H9 (cell line): ENCODE data around the gene SLC12A8. TPM values are rescaled to one million over a fixed set of nuclear protein-coding genes. Genes with fewer than 3 reads are reported as not detected.

ENCODE experiments used
- DNase-seq: peaks from one replicate; pipeline ENCODE4 v3.0.0-alpha.2; 2017
- H2AFZ ChIP-seq: one replicate; pipeline ENCODE4 v1.6.1; 2013; ENCODE audit warnings: mild to moderate bottlenecking, low read length, control low read depth, moderate library complexity
- H2AK5ac ChIP-seq: 2 replicates; pipeline ENCODE4 v1.6.1; 2013; ENCODE audit warnings: low read length, control low read depth, mixed read lengths; ENCODE audit not compliant: insufficient read length
- H2BK120ac ChIP-seq: one replicate; pipeline ENCODE4 v1.6.1; 2013; ENCODE audit warnings: low read depth, mild to moderate bottlenecking, low read length, control low read depth, inconsistent platforms; ENCODE audit not compliant: poor library complexity, severe bottlenecking
- H2BK12ac ChIP-seq: 2 replicates; pipeline ENCODE4 v1.6.1; 2013; ENCODE audit warnings: low read length, control low read depth, mixed read lengths, low read depth; ENCODE audit not compliant: insufficient read length
- H2BK15ac ChIP-seq: 2 replicates; pipeline ENCODE4 v1.6.1; 2013; ENCODE audit warnings: low read depth, low read length, control low read depth
- H2BK20ac ChIP-seq: one replicate; pipeline ENCODE4 v1.6.1; 2013; ENCODE audit warnings: low read depth, mild to moderate bottlenecking, low read length, control low read depth, inconsistent platforms; ENCODE audit not compliant: poor library complexity, severe bottlenecking
- H2BK5ac ChIP-seq: 2 replicates; pipeline ENCODE4 v1.6.1; 2013; ENCODE audit warnings: low read length, control low read depth, mixed read lengths; ENCODE audit not compliant: insufficient read length
- H3K14ac ChIP-seq: 2 replicates; pipeline ENCODE4 v1.6.1; 2013; ENCODE audit warnings: low read length, control low read depth; ENCODE audit not compliant: insufficient read depth
- H3K18ac ChIP-seq: 2 replicates; pipeline ENCODE4 v1.6.1; 2013; ENCODE audit warnings: low read depth, mild to moderate bottlenecking, mixed read lengths, low read length, control low read depth; ENCODE audit not compliant: insufficient read length
- H3K23ac ChIP-seq: 2 replicates; pipeline ENCODE4 v1.6.1; 2013; ENCODE audit warnings: low read length, control low read depth, mixed read lengths, low read depth; ENCODE audit not compliant: insufficient read length
- H3K23me2 ChIP-seq: 2 replicates; pipeline ENCODE4 v1.6.1; 2013; ENCODE audit warnings: low read depth, mild to moderate bottlenecking, mixed read lengths, low read length, control low read depth; ENCODE audit not compliant: insufficient read length, poor library complexity, severe bottlenecking
- H3K27ac ChIP-seq: 2 replicates; pipeline ENCODE4 v1.5.1; 2013; ENCODE audit warnings: low read length, control low read depth, mixed read lengths, low read depth; ENCODE audit not compliant: insufficient read length
- H3K27me3 ChIP-seq: 2 replicates; pipeline ENCODE4 v1.6.1; 2013; ENCODE audit warnings: low read length, control low read depth, inconsistent platforms; ENCODE audit not compliant: insufficient read depth
- H3K4ac ChIP-seq: 2 replicates; pipeline ENCODE4 v1.6.1; 2013; ENCODE audit warnings: low read depth, mild to moderate bottlenecking, control low read depth, inconsistent platforms, low read length, moderate library complexity
- H3K4me1 ChIP-seq: 2 replicates; pipeline ENCODE4 v1.6.1; 2013; ENCODE audit warnings: low read length, control low read depth, inconsistent platforms; ENCODE audit not compliant: insufficient read depth
- H3K4me2 ChIP-seq: 2 replicates; pipeline ENCODE4 v1.6.1; 2013; ENCODE audit warnings: low read length, control low read depth, mixed read lengths; ENCODE audit not compliant: insufficient read length, insufficient read depth
- H3K56ac ChIP-seq: 2 replicates; pipeline ENCODE4 v1.6.1; 2013; ENCODE audit warnings: low read depth, mild to moderate bottlenecking, mixed read lengths, low read length, control low read depth; ENCODE audit not compliant: insufficient read length
- H3K79me1 ChIP-seq: 2 replicates; pipeline ENCODE4 v1.6.1; 2013; ENCODE audit warnings: low read depth, mild to moderate bottlenecking, moderate library complexity, low read length, control low read depth, inconsistent platforms; ENCODE audit not compliant: insufficient read depth, poor library complexity, severe bottlenecking
- H3K79me2 ChIP-seq: 2 replicates; pipeline ENCODE4 v1.6.1; 2013; ENCODE audit warnings: low read length, control low read depth, inconsistent platforms; ENCODE audit not compliant: insufficient read depth
- H3K9ac ChIP-seq: 2 replicates; pipeline ENCODE4 v1.6.1; 2013; ENCODE audit warnings: low read length, control low read depth, mixed read lengths; ENCODE audit not compliant: insufficient read length; ENCODE audit errors: extremely low read depth
- H3K9me3 ChIP-seq: one replicate; pipeline ENCODE4 v1.6.1; 2013; ENCODE audit warnings: low read depth, low read length, inconsistent platforms; ENCODE audit not compliant: control insufficient read depth
- H3T11ph ChIP-seq: one replicate; pipeline ENCODE4 v1.6.1; 2013; ENCODE audit warnings: mild to moderate bottlenecking, low read length, control low read depth, inconsistent platforms
- H4K20me1 ChIP-seq: one replicate; pipeline ENCODE4 v1.6.1; 2013; ENCODE audit not compliant: control insufficient read depth, insufficient read length, insufficient read depth
- H4K5ac ChIP-seq: 2 replicates; pipeline ENCODE4 v1.6.1; 2013; ENCODE audit warnings: low read depth, mild to moderate bottlenecking, mixed read lengths, low read length, control low read depth; ENCODE audit not compliant: insufficient read length
- H4K8ac ChIP-seq: replicated peaks from 2 replicates; pipeline ENCODE4 v1.6.1; 2013; ENCODE audit warnings: low read length, control low read depth, mixed read lengths, low read depth; ENCODE audit not compliant: insufficient read length
- H4K91ac ChIP-seq: 2 replicates; pipeline ENCODE4 v1.6.1; 2013; ENCODE audit warnings: low read depth, mild to moderate bottlenecking, moderate library complexity, mixed read lengths, low read length, control low read depth; ENCODE audit not compliant: insufficient read length
- H3K27ac Mint-ChIP-seq, 3 experiments: 2 replicates in 2 of 3; 3 replicates in 1 of 3; pipeline ENCODE4 v1.8.0; 2020 to 2021; ENCODE audit warnings: mixed read lengths in 3 of 3, mild to moderate bottlenecking in 1 of 3, moderate library complexity in 1 of 3
- H3K27me3 Mint-ChIP-seq: 2 replicates; pipeline ENCODE4 v1.8.0; 2021; ENCODE audit warnings: low read depth, mild to moderate bottlenecking, moderate library complexity, mixed read lengths
- H3K36me3 Mint-ChIP-seq, 3 experiments: 2 replicates in 2 of 3; 3 replicates in 1 of 3; pipeline ENCODE4 v1.8.0; 2020 to 2021; ENCODE audit warnings: low read depth in 3 of 3, mixed read lengths in 3 of 3; ENCODE audit not compliant: insufficient read depth in 1 of 3
- H3K4me1 Mint-ChIP-seq, 2 experiments: 2 replicates each; pipeline ENCODE4 v1.8.0; 2020; ENCODE audit warnings: mixed read lengths in 2 of 2
- H3K4me3 Mint-ChIP-seq, 2 experiments: 2 replicates in 1 of 2; 3 replicates in 1 of 2; pipeline ENCODE4 v1.8.0; 2020 to 2021; ENCODE audit warnings: mild to moderate bottlenecking in 2 of 2, mixed read lengths in 2 of 2, moderate library complexity in 1 of 2
- H3K9me3 Mint-ChIP-seq, 2 experiments: 2 replicates in 1 of 2; 3 replicates in 1 of 2; pipeline ENCODE4 v1.8.0; 2020; ENCODE audit warnings: mild to moderate bottlenecking in 2 of 2, mixed read lengths in 2 of 2, moderate library complexity in 1 of 2
- CTCF ChIP-seq: fragments of 200-600 bp; sonication (generic); conservative IDR thresholded peaks from 3 replicates; pipeline ENCODE4 v1.8.0; 2021; ENCODE audit warnings: antibody characterized with exemption, mild to moderate bottlenecking
- WGBS: extraction: QIAGEN DNeasy Blood & Tissue Kit; methylation state at CpG from one replicate; pipeline ENCODE4 v1.1.7; 2013; ENCODE audit warnings: missing lambda C conversion rate, low lambda C conversion rate, mixed read lengths; ENCODE audit not compliant: insufficient read length; ENCODE audit errors: extremely low coverage; 5-methylcytosine and 5-hydroxymethylcytosine counted together
- total RNA-seq: library from RNA; stranded (reverse); gene quantifications from 2 replicates; pipeline ENCODE4 v1.2.1, GENCODE V29; 2021

Gene SLC12A8
- total RNA-seq, 1 experiment from 2014 or later, result 8.2 TPM

DNA sequence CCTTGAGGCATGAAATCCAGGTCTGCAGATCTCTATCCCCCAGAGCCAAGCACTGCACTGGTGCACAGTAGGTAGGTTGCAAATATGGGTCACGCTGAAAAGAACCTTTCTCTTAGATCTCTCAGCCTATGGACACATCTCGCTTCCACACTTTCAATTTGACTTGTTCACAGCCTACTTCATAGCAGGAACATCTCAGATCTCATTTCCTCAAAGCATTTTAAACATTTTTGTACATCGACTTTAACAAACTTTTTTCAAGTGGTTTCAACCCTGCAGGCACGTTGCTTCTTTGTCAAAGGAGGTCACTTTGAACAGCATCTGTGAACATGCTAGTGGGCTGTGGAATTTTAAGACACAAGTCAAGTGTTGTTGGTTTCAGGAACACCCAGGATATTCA lies 76.0 kb downstream of the SLC12A8 start:
- Histone ChIP-seq H2BK120ac (no peak overlapping the region), H3K4me2 (no peak overlapping the region), H4K5ac (no peak overlapping the region), H4K20me1 (no peaks in the 10 kb centered on the region), H3K27me3 (no peaks in the 10 kb centered on the region), H3T11ph (no peak overlapping the region), H2BK5ac (no peak overlapping the region), H2BK12ac (no peak overlapping the region), H3K23ac (no peak overlapping the region), H2AK5ac (no peak overlapping the region), H3K4me1 (no peaks in the 10 kb centered on the region), H3K27ac (no peak overlapping the region), H3K23me2 (peaks cover under 1% of the 10 kb centered on the region), H3K9ac (no peak overlapping the region), H3K14ac (no peak overlapping the region), H3K18ac (no peak overlapping the region), H4K91ac (no peak overlapping the region), H2BK20ac (no peak overlapping the region), H2BK15ac (no peak overlapping the region), H3K56ac (no peak overlapping the region), H3K4ac (no peak overlapping the region), H3K79me1 (no peaks in the 10 kb centered on the region), H3K79me2 (no peaks in the 10 kb centered on the region), H4K8ac (no peak overlapping the region), H3K9me3 (no peaks in the 10 kb centered on the region), H2AFZ (no peak overlapping the region)
- peaks cover 2 to 13% of the 10 kb centered on the region in 2 experiments; a peak in 3 of 4 replicates for H3K4me1 Mint-ChIP-seq
- WGBS, result no CpG with 5 or more reads among the region's 4 CpGs
- no peak overlapping the region for H3K4me3 Mint-ChIP-seq
- H3K27ac Mint-ChIP-seq, result no peak overlapping the region
- peaks cover 12% of the 10 kb centered on the region for H3K27me3 Mint-ChIP-seq
- H3K36me3 Mint-ChIP-seq, result peaks cover 0 to 7% (median 6%) of the 10 kb centered on the region in 3 experiments; a peak in 4 of 7 replicates
- no peak for TF ChIP-seq CTCF
- H3K9me3 Mint-ChIP-seq, result no peaks in the 10 kb centered on the region
- DNase-seq, result no peak
